Caco-2 (cell line): ENCODE data around the gene ADAMTSL1. TPM values are rescaled to one million over a fixed set of nuclear protein-coding genes. Genes with fewer than 3 reads are reported as not detected.

Experiments
- BruUV-seq: library from RNA; stranded (reverse); fragments of 400-500 nt; replicated peaks from 2 replicates; lab custom pipeline; 2021; lab: Mats Ljungman, UMichigan
- CTCF ChIA-PET: fragments of 300-600 bp; sonication (Branson Sonifier 250); formaldehyde crosslinking; loops from one replicate; lab custom pipeline; 2022; ENCODE audit warnings: antibody characterized with exemption; lab: Charles Lee
- POLR2A ChIA-PET: fragments of 300-600 bp; sonication (Branson Sonifier 250); formaldehyde crosslinking; loops from one replicate; lab custom pipeline; 2022; ENCODE audit warnings: antibody characterized with exemption; lab: Charles Lee
- DNase-seq, 2 experiments: peaks; one replicate each; pipeline versions ENCODE4 v3.0.0 to v3.0.0-alpha.2; 2020 to 2022
- H3K27me3 ChIP-seq: replicated peaks from 2 replicates; pipeline ENCODE4 v1.6.0; 2011; ENCODE audit warnings: low read length; ENCODE audit not compliant: control insufficient read depth, insufficient read depth
- H3K36me3 ChIP-seq: 2 replicates; pipeline ENCODE4 v1.5.1; 2011; ENCODE audit warnings: low read length; ENCODE audit not compliant: control insufficient read depth, insufficient read depth
- H3K4me1 ChIP-seq: fragments of 250-450 bp; sonication (Bioruptor Pico); 2 replicates; pipeline ENCODE4 v1.5.1; 2020; ENCODE audit warnings: mild to moderate bottlenecking
- H3K4me3 ChIP-seq: 2 replicates; pipeline ENCODE4 v1.5.1; 2011; ENCODE audit warnings: low read depth, mild to moderate bottlenecking, control low read depth, low read length
- H3K9me3 ChIP-seq: fragments of 250-450 bp; sonication (Bioruptor Pico); 2 replicates; pipeline ENCODE4 v1.5.1; 2020; ENCODE audit warnings: mild to moderate bottlenecking, moderate library complexity
- H3K27ac Mint-ChIP-seq: one replicate; pipeline ENCODE4 v1.8.0; 2022; ENCODE audit warnings: mixed read lengths; ENCODE audit not compliant: unreplicated experiment
- H3K27me3 Mint-ChIP-seq: one replicate; pipeline ENCODE4 v1.8.0; 2022; ENCODE audit warnings: mixed read lengths; ENCODE audit not compliant: insufficient read depth, unreplicated experiment
- H3K36me3 Mint-ChIP-seq: one replicate; pipeline ENCODE4 v1.8.0; 2022; ENCODE audit warnings: mild to moderate bottlenecking, mixed read lengths; ENCODE audit not compliant: insufficient read depth, unreplicated experiment
- H3K4me1 Mint-ChIP-seq: one replicate; pipeline ENCODE4 v1.8.0; 2022; ENCODE audit warnings: low read depth, mixed read lengths; ENCODE audit not compliant: unreplicated experiment
- H3K4me3 Mint-ChIP-seq: one replicate; pipeline ENCODE4 v1.8.0; 2022; ENCODE audit warnings: mild to moderate bottlenecking, moderate library complexity, mixed read lengths; ENCODE audit not compliant: unreplicated experiment
- H3K9me3 Mint-ChIP-seq: one replicate; pipeline ENCODE4 v1.8.0; 2022; ENCODE audit warnings: mixed read lengths; ENCODE audit not compliant: unreplicated experiment
- CTCF ChIP-seq, 2 experiments: fragments of 200-600 bp in 1 of 2; IDR thresholded peaks; 1 replicate in 1 of 2; 2 replicates in 1 of 2; pipeline versions ENCODE4 v1.5.1 to v1.8.0; 2011 to 2022; ENCODE audit warnings: antibody characterized with exemption in 1 of 2, control low read depth in 1 of 2, inconsistent platforms in 1 of 2, low read depth in 1 of 2, low read length in 1 of 2, mild to moderate bottlenecking in 1 of 2, moderate library complexity in 1 of 2; ENCODE audit not compliant: insufficient read depth in 1 of 2, severe bottlenecking in 1 of 2, unreplicated experiment in 1 of 2
- intact Hi-C: fragments of 100-400 bp; cut with micrococcal nuclease; formaldehyde crosslinking; loops from one replicate; pipeline ENCODE4 v1.10.0; 2022; ENCODE audit not compliant: unreplicated experiment
- total RNA-seq: library from RNA; stranded (reverse); gene quantifications from 2 replicates; pipeline ENCODE4 v1.2.3, GENCODE V29; 2022

Gene ADAMTSL1
- total RNA-seq, 1 experiment from 2014 or later: not detected

GRCh38 chr9:18452276-18452675 lies 21.7 kb upstream of the ADAMTSL1 start:
- H3K4me1 ChIP-seq: no peaks in the 10 kb centered on the region
- CTCF ChIA-PET: interaction anchor here (0.6 to 2.9 kb wide), 2 partner anchors 9 to 639 kb away, joined by 4 to 11 read pairs; no protein-coding TSS in a partner anchor
- Mint-ChIP-seq H3K4me1 (no peaks in the 10 kb centered on the region), H3K36me3 (no peaks in the 10 kb centered on the region), H3K4me3 (no peak overlapping the region), H3K9me3 (no peaks in the 10 kb centered on the region), H3K27ac (no peak overlapping the region), H3K27me3 (no peaks in the 10 kb centered on the region)
- no peaks in the 10 kb centered on the region for H3K36me3 ChIP-seq
- POLR2A ChIA-PET: no interaction called here
- TF ChIP-seq CTCF (IDR thresholded peaks at IDR 0.05; ENCODE audit: insufficient read depth in 1 of 2, low read depth in 1 of 2, low read length in 1 of 2, severe bottlenecking in 1 of 2, unreplicated experiment in 1 of 2): no peak
- H3K4me3 ChIP-seq: no peak overlapping the region
- intact Hi-C loops: no loop called here
- H3K27me3 ChIP-seq: no peaks in the 10 kb centered on the region
- H3K9me3 ChIP-seq: no peaks in the 10 kb centered on the region
- DNase-seq: no peak
- BruUV-seq: no TSS peak

- no TSS peak for BruUV-seq
- no peaks in the 10 kb centered on the region for H3K36me3 Mint-ChIP-seq
- Histone ChIP-seq H3K27me3 (no peaks in the 10 kb centered on the region), H3K4me1 (no peaks in the 10 kb centered on the region), H3K9me3 (no peaks in the 10 kb centered on the region), H3K36me3 (no peaks in the 10 kb centered on the region), H3K4me3 (no peak overlapping the region)
- intact Hi-C loops: no loop called here
- ChIA-PET CTCF (interaction anchor here (0.7 kb wide), 1 partner anchor 14 kb away, joined by 3 read pairs; no protein-coding TSS in a partner anchor), POLR2A (no interaction called here)
- no peak for DNase-seq
- H3K9me3 Mint-ChIP-seq: no peaks in the 10 kb centered on the region
- no peak overlapping the region for H3K27ac Mint-ChIP-seq
- TF ChIP-seq CTCF (IDR thresholded peaks at IDR 0.05; ENCODE audit: insufficient read depth in 1 of 2, low read depth in 1 of 2, low read length in 1 of 2, severe bottlenecking in 1 of 2, unreplicated experiment in 1 of 2): no peak
- no peaks in the 10 kb centered on the region for H3K4me1 Mint-ChIP-seq
- H3K27me3 Mint-ChIP-seq: peaks cover 3% of the 10 kb centered on the region
- H3K4me3 Mint-ChIP-seq: no peak overlapping the region
These were observed 17.2 kb upstream of the ADAMTSL1 start for GRCh38 chr9:18456624-18457237.

GRCh38 chr9:18457510-18457909 lies 16.4 kb upstream of the ADAMTSL1 start:
- no peak for TF ChIP-seq CTCF (IDR thresholded peaks at IDR 0.05; ENCODE audit: insufficient read depth in 1 of 2, low read depth in 1 of 2, low read length in 1 of 2, severe bottlenecking in 1 of 2, unreplicated experiment in 1 of 2)
- Mint-ChIP-seq H3K4me3 (no peak overlapping the region), H3K27ac (no peak overlapping the region), H3K36me3 (no peaks in the 10 kb centered on the region), H3K27me3 (peaks cover 3% of the 10 kb centered on the region), H3K9me3 (no peaks in the 10 kb centered on the region), H3K4me1 (no peaks in the 10 kb centered on the region)
- CTCF ChIA-PET: no interaction called here
- no peaks in the 10 kb centered on the region for H3K27me3 ChIP-seq
- intact Hi-C loops: no loop called here
- no peaks in the 10 kb centered on the region for H3K9me3 ChIP-seq
- H3K4me1 ChIP-seq: no peaks in the 10 kb centered on the region
- H3K36me3 ChIP-seq: no peaks in the 10 kb centered on the region
- POLR2A ChIA-PET: no interaction called here
- BruUV-seq: no TSS peak
- no peak for DNase-seq
- H3K4me3 ChIP-seq: no peak overlapping the region
